Stimulated activated CD4-positive, alpha-beta T cell treated with anti-CD3 and anti-CD28 coated beads, Interleukin-1b, Interleukin-23, amount 100 ng/mL, for 24 hours (primary cell): Measurements from ENCODE around the gene NEDD9.

Experiments
- DNase-seq, 4 experiments: peaks; one replicate each; pipeline ENCODE4 v3.0.0-alpha.2; 2020; ENCODE audit warnings: low read depth in 4 of 4, low spot score in 1 of 4

Gene NEDD9

DNA sequence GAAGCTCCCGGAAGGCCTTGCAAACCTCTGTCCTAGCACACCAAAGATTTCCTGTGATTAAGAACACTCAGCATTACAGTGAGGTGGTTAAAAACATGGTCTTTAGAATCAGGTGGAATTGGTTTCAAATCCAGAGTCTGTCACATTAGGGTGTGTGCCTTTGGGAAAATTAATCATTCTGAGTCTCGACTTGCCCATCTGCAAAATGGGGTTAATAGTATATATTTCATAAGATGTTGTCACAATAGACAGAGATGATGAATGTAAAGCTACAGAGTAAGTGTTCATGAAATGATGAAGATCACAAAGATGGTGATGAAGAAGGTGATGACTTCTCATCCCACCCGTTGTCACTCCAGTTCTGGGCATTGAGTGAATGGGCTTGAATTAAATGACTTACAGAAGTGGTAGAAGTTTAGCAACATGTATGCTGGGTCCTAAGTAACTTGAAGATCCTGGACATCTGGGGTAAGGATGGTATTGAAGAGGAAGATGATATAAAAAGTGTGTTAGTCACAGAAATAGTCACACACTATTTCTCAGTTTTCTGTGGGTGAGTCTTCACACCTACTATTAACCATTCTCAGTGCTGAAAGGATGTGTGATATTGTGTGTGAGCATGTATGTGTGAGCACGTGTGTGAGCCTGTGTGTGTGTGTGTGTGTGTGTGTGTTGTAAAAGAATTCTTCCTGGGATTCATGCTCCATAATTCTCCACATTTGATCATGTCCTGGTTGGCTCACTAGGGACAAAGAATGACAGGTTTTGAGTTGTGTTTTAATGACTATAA lies 28.0 kb upstream of the NEDD9 start:
- DNase-seq = no peak

DNA sequence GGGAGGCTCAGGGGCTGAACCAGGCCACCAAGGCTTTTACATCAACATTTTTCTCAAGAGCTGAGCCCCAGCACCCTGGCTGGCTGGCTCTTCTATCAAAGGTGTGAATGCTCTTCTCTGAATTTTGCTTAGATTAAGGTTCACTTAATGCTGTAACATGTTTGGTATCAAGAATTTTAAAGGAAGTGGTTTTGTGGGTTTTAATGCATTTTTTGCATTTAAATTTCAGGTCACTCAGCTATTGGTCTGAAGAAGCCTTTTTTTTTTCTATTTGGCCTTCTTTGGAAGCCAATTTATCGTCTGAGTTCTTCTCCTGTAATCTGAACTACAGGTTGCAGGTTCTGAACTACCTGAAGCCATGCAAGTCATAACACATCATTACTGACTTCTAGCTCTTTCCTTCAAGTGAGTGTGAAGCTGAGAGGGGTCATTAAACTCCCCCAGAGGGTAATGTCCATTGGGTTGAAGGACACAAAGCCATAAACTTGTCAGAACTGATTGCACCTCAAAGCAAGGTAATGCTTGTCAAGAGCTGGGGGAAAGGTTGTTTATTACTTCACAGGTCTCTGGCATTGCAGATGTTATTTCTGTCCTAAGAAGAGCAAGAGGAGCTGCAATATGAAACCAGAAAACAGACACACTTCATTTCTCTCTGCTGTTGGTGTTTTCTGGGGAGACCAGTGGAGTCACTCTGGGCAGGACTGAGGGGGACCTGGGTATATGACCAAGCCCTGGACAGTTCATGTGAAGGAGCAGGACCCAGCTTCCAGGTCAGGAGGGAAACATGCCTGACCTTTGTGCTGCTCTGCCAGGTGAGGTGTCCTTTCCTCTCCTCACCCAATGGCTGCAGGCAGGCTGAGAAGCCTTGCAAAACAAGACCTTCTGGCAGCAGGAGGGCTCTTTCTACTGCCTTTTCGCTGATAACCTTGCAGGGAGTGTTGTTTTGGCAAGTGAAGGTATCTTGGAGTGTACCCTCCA lies 26.1 kb upstream of the NEDD9 start:
- DNase-seq = no peak

DNA sequence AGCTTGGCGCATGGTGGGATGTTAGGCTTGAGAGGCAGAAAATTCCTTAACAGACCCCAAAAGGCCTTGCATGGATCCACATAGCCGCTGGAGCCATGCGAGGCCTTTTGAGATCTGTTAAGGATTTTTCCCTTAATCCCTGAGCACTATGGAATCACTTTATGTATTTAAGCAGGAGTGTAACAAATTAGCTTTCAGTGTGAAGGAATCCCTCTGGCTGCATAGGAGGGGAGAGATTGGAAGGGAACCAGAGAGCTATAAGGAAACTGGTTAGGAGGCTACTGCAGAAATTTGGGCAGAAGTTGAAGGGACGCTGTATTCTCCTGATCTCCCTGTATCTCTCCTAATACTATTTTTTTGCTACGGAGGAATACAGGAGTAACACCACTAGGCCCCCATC lies 23.1 kb upstream of the NEDD9 start:
- DNase-seq = no peak

GRCh38 chr6:11253594-11253993 lies 21.1 kb upstream of the NEDD9 start:
- no peak for DNase-seq

- DNase-seq = no peak
Measured at GRCh38 chr6:11251553-11252360, 19.3 kb upstream of the NEDD9 start.

DNA sequence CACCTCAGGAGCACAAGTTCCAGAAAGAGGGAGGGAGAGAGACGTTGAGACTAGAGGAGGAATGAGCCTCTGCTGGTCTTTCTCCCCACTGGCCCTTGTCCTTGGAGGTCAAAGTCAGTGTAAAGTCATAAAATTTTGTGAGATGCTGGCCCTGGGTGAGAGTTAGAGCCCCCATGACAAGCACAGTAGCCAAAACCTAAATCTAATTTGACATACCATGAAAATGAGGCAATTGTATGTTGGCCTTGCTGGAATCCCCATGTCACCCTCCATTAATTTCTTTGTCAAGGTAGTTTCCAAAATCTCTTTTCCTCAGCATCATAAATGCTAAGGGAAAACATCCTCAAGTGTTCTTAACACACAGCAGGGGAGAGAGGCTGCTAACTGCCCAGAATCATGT lies 17.6 kb upstream of the NEDD9 start:
- no peak for DNase-seq

DNA sequence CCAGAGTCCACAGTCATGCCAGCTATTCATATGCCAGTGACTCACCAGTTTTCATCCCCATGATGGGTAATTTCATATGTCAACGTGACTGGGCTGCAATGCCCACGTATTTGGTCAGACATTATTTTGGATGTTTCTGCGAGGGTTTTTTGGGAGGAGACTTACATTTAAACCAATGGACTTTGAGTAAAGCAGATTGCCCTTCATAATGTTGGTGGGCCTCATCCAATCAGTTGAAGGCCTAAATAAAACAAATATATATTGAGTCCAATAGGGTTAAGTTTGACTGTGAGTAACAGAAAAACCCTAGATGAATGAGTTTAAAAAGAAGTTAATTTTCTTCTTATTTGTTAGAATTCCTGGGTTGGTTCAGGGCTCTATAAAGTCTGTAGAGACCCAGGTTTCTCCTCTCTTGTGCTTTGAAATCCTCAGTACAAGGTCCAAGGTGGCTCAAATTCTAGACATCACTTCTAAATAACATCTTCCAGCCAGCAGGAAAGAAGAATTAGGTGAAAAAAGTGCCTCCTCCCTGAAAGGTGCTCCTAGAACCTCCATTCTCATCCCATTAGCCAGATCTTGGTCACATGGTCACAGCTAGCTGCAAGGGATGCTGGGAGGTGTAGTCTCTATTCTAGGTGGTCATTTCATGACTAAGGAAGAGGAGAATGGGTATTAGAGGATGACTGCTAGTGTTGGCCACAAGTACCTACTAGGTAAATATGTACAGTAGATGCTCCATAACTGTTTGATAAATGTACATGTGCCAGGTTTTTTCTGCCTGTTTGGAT lies 16.7 kb upstream of the NEDD9 start:
- DNase-seq = no peak

GRCh38 chr6:11246722-11247121 lies 14.3 kb upstream of the NEDD9 start:
- DNase-seq = no peak

DNA sequence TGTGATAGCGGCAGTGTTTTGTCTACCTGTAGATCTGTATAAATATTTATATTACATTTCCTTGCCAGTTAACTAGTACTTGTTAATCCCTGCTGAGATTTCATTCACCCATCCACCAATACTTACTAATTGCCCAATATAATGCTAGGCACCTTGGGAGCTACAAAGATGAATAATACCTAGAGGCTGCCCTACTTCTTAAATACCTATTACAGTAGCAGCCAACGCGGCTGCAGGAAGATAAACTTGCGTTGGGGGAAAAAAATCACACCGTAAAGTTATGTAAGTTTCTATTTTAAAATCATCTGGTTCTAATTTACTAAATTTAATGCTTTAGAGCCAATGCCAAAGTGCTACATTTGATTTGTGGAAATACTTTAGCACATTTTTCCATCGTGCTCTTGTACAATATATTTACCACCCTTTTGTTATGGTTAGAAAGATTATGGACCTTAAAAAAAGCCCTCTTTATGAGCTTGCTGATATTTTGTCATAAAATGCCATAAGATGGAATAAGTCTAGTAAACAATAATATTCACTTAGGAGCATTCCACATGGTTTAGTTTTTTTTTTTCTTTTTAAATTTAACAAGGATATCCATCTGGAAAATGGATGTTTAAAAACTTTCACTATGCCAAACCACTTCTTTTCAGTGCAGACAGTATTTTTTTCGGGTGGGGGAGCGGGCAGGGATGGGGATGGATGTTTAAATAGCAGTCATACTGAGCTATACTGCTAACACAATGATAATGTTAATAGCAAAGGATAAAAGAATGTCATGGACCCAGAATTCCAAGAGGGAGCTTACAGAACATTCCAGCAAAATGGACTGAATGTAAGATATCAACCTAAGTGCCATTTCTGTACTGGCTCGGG lies 13.2 kb upstream of the NEDD9 start:
- no peak for DNase-seq

DNA sequence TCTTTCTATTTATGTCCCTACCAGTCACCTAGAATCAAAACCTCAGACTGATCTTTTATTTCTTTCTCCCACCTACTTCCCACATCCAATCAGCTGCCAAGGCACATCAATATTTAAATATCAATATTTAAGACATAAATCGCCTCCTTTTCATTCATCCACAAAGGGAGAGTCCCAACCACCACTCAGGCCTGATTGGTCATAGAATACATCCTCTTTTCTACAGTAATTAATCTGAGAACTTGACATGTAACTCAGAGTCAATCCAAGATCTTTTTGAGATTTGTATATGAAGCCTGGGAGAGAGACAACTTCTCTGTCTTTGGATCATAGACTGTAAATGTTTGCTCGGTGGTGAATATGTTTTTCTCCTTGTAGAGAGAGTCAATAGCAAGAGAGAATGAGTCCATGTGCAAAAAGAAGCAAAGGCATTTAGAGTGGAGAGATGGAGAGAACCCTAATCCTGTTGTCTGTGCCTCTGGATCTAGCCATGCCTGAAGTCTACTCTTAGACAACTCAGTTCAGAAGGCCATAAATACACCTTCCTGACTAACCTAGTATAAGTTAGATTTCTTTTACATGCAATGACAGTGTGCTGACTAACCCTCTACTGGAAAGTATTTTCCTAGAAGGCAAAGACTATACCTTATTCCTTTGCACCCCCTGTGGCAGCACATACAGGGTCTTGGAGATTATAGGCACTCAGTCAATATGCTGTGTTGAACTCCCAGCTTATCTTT lies 12.1 kb upstream of the NEDD9 start:
- no peak for DNase-seq

DNA sequence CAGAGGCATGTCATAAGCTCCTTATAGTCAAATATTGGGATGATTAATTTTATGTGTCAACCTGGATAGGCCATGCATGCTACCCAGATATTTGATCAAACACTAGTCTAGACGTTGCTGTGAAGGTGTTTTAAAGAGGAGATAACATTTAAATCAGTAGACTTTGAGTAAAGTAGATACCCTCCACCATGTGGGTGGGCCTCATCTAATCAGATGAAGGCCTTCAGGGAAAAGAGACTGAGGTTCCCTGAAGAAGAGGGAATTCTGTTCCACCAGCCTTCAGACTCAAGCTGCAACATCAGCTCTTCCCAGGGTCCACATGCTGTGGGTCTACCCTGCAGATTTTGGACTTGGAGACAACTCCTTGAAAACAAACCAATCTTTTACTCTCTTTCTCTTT lies 11.4 kb upstream of the NEDD9 start:
- DNase-seq = no peak

GRCh38 chr6:11242711-11243110 lies 10.2 kb upstream of the NEDD9 start:
- no peak for DNase-seq

GRCh38 chr6:11241793-11242201 lies 9.3 kb upstream of the NEDD9 start:
- DNase-seq = no peak

- DNase-seq = no peak
Measured at GRCh38 chr6:11241154-11241792, 8.8 kb upstream of the NEDD9 start.

- no peak for DNase-seq
Measured at GRCh38 chr6:11237956-11238355, 5.5 kb upstream of the NEDD9 start.

GRCh38 chr6:11237428-11237827 lies 5.0 kb upstream of the NEDD9 start:
- no peak for DNase-seq

DNA sequence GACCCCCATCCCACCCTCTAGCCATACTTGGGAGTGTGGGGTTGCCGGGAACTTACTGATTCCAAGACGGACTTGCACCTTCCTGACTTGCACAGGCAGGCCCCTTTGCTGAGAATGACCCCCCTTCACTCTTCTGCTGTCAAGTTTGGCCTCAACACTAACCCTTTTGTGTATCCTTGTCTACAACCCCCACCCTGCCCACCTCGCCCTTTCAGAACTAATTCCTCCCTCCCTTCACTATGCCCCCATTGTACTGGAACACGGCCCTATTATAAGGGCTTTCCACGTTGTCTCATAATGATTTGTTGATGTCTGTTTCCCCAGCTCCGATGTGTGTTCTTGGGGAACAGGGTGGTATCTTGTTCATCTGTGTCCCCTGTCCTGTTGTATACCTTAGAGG lies 4.4 kb upstream of the NEDD9 start:
- DNase-seq = no peak

DNA sequence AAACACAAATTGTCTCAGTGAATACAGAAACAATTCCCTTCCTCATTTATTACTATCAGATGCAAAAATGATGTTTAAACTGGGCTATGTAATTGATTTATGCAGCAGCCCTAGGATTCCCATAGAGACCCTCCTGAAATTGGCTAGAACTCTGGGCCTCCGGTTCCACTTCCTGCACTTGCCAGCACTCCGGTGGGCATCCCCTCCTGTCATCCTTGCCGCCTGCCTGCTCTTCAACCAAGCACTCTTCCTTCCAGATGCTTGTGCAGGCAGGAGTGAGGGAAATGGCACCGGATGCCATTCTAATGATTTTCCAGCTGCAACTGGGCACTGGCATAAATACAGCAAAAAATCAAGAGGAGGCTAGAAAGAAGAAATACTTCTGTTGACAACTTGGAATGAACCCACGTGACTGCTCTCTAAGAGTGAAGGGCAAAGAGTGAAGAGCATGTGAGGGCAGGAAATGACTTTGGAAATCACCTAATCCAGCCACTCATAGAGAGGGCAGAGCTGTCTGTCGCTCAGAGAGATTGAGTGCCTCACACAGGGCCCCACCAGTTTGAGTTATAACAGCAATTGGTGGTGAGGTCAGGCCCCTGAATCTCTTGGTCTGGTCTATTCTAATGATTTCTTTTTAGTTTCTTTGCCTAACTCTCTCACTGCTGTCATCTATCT lies 3.7 kb upstream of the NEDD9 start:
- no peak for DNase-seq
